B cell (primary cell): Measurements from ENCODE around the gene ELMOD3. TPM values are rescaled to one million over a fixed set of nuclear protein-coding genes. Genes with fewer than 3 reads are reported as not detected.

Experiments
- ATAC-seq: fragments of 200-7000 bp; cut with Tn5 transposase; one replicate; pipeline ENCODE4 v1.10.0; 2021; ENCODE audit warnings: low read depth, mild to moderate bottlenecking, moderate number of reproducible peaks, moderate library complexity
- CTCF ChIA-PET: fragments of 350-600 bp; sonication (Branson Sonifier 250); formaldehyde crosslinking; loops from one replicate; lab custom pipeline; 2021; ENCODE audit warnings: antibody characterized with exemption, inconsistent platforms; lab: Charles Lee
- POLR2A ChIA-PET: fragments of 350-600 bp; sonication (Branson Sonifier 250); formaldehyde crosslinking; loops from one replicate; lab custom pipeline; 2021; ENCODE audit warnings: antibody characterized with exemption; lab: Charles Lee
- DNase-seq: peaks from one replicate; pipeline ENCODE4 v3.0.0; 2013
- H2AFZ ChIP-seq: 2 replicates; pipeline ENCODE4 v1.6.1; 2012; ENCODE audit warnings: mild to moderate bottlenecking, low read depth, low read length; ENCODE audit not compliant: insufficient read depth, poor library complexity, severe bottlenecking
- H3K27ac ChIP-seq, 2 donors: 1 replicate in 1 of 2; 2 replicates in 1 of 2; pipeline ENCODE4 v1.5.1; 2012 to 2013; ENCODE audit warnings: low read length in 2 of 2, mild to moderate bottlenecking in 2 of 2, moderate library complexity in 1 of 2
- H3K27me3 ChIP-seq, 4 experiments: fragments of 200-600 bp in 1 of 4; sonication (generic) in 1 of 4; replicated peaks in 1 of 4; 1 replicate in 2 of 4; 2 replicates in 2 of 4; pipeline versions ENCODE4 v1.6.1 to v1.7.0; 2013 to 2016; ENCODE audit warnings: low read length in 3 of 4, mild to moderate bottlenecking in 2 of 4, mixed read lengths in 1 of 4, moderate library complexity in 1 of 4; ENCODE audit not compliant: insufficient read depth in 4 of 4, control insufficient read depth in 3 of 4; ENCODE audit errors: control extremely low read depth in 1 of 4
- H3K36me3 ChIP-seq, 2 experiments: replicated peaks in 1 of 2; 1 replicate in 1 of 2; 2 replicates in 1 of 2; pipeline versions ENCODE4 v1.6.1 to v1.7.1; 2013; ENCODE audit warnings: low read length in 1 of 2; ENCODE audit not compliant: insufficient read depth in 2 of 2, control insufficient read depth in 1 of 2; ENCODE audit errors: control extremely low read depth in 1 of 2, extremely low read depth in 1 of 2
- H3K4me1 ChIP-seq, 2 donors: fragments of 200-600 bp in 1 of 2; sonication (generic) in 1 of 2; 1 replicate in 1 of 2; 2 replicates in 1 of 2; pipeline versions ENCODE4 v1.5.1 to v1.6.1; 2013 to 2017; ENCODE audit warnings: low read length in 2 of 2; ENCODE audit not compliant: control insufficient read depth in 2 of 2, insufficient read depth in 2 of 2
- H3K4me2 ChIP-seq: replicated peaks from 2 replicates; pipeline ENCODE3; 2012; ENCODE audit warnings: mild to moderate bottlenecking, low read depth, low read length; ENCODE audit not compliant: poor library complexity, severe bottlenecking
- H3K4me3 ChIP-seq, 5 experiments: fragments of 200-600 bp in 1 of 5; sonication (generic) in 1 of 5; 1 replicate in 3 of 5; 2 replicates in 2 of 5; pipeline versions ENCODE4 v1.5.1 to v1.7.0; 2011 to 2016; ENCODE audit warnings: low read length in 4 of 5, mild to moderate bottlenecking in 4 of 5, low read depth in 2 of 5, control low read depth in 1 of 5, moderate library complexity in 1 of 5; ENCODE audit not compliant: insufficient read depth in 1 of 5; ENCODE audit errors: control extremely low read depth in 1 of 5, extremely low read depth in 1 of 5
- H3K79me2 ChIP-seq: fragments of 200-600 bp; sonication (generic); one replicate; pipeline ENCODE4 v1.6.0; 2016; ENCODE audit warnings: low read length; ENCODE audit not compliant: control insufficient read depth, insufficient read depth
- H3K9ac ChIP-seq: fragments of 200-600 bp; sonication (generic); 2 replicates; pipeline ENCODE4 v1.6.1; 2017; ENCODE audit warnings: mild to moderate bottlenecking, low read length, moderate library complexity
- H3K9me3 ChIP-seq, 3 donors: one replicate each; pipeline versions ENCODE4 v1.6.1 to v1.7.1; 2013; ENCODE audit warnings: low read length in 2 of 3; ENCODE audit not compliant: control insufficient read depth in 2 of 3, insufficient read depth in 1 of 3; ENCODE audit errors: control extremely low read depth in 1 of 3
- H4K20me1 ChIP-seq: 2 replicates; pipeline ENCODE4 v1.6.0; 2012; ENCODE audit warnings: mild to moderate bottlenecking, low read length; ENCODE audit not compliant: insufficient read depth, control insufficient read depth, poor library complexity, severe bottlenecking
- H3K27ac Mint-ChIP-seq: one replicate; pipeline ENCODE4 v1.8.0; 2021; ENCODE audit warnings: mixed read lengths
- H3K27me3 Mint-ChIP-seq: one replicate; pipeline ENCODE4 v1.8.0; 2021; ENCODE audit warnings: mixed read lengths
- H3K4me1 Mint-ChIP-seq: one replicate; pipeline ENCODE4 v1.8.0; 2021; ENCODE audit warnings: mixed read lengths
- H3K4me3 Mint-ChIP-seq: one replicate; pipeline ENCODE4 v1.8.0; 2021; ENCODE audit warnings: mixed read lengths
- H3K9me3 Mint-ChIP-seq: one replicate; pipeline ENCODE4 v1.8.0; 2022; ENCODE audit warnings: mixed read lengths; ENCODE audit not compliant: insufficient read depth
- CTCF ChIP-seq: fragments of 200-600 bp; IDR thresholded peaks from one replicate; pipeline ENCODE4 v1.8.0; 2022; ENCODE audit warnings: antibody characterized with exemption, mild to moderate bottlenecking
- EZH2 ChIP-seq: IDR thresholded peaks from 2 replicates; pipeline ENCODE4 v1.6.1; 2012; ENCODE audit warnings: borderline replicate concordance, low read depth, mild to moderate bottlenecking, moderate library complexity, low read length; ENCODE audit not compliant: insufficient read depth, poor library complexity, severe bottlenecking
- WGBS: methylation state at CpG from one replicate; pipeline ENCODE4 v1.1.5; 2013; ENCODE audit warnings: missing lambda C conversion rate; ENCODE audit not compliant: insufficient coverage; 5-methylcytosine and 5-hydroxymethylcytosine counted together
- intact Hi-C: fragments of 100-400 bp; cut with micrococcal nuclease; formaldehyde crosslinking; loops from one replicate; pipeline ENCODE4 v1.10.0; 2022
- polyA plus RNA-seq: library from polyadenylated mRNA; depleted of rRNA; stranded (reverse); fragments of >200 nt; gene quantifications from 2 replicates; pipeline ENCODE4 v1.2.3, GENCODE V29; 2012
- total RNA-seq, 2 donors: library from RNA; stranded (reverse); fragments of 120-200 nt in 1 of 2; gene quantifications; 1 replicate in 1 of 2; 2 replicates in 1 of 2; pipeline versions ENCODE4 v1.2.3 to v1.2.4, GENCODE V29; 2013 to 2022

The ELMOD3 gene
- total and polyA plus RNA-seq, 2 donors (not counting 1 experiment from before 2014, with no cell fraction given) = 34.3 to 57.6 TPM

- peaks cover 0 to 9% of the 10 kb centered on the region in 2 experiments for H3K36me3 ChIP-seq
- Mint-ChIP-seq H3K4me3 (no peak overlapping the region), H3K27me3 (no peaks in the 10 kb centered on the region), H3K27ac (no peak overlapping the region), H3K4me1 (no peaks in the 10 kb centered on the region), H3K9me3 (no peaks in the 10 kb centered on the region)
- no peaks in the 10 kb centered on the region for H3K27me3 ChIP-seq
- no peak overlapping the region for H3K27ac ChIP-seq
- no peaks in the 10 kb centered on the region for H3K4me1 ChIP-seq
- H2AFZ ChIP-seq = no peak overlapping the region
- DNase-seq (no peak), ATAC-seq (no peak)
- H3K4me3 ChIP-seq = no peak overlapping the region
- ChIA-PET POLR2A (no interaction called here), CTCF (interaction anchor here (0.8 kb wide), 1 partner anchor 183 kb away, joined by 3 read pairs; no protein-coding TSS in a partner anchor)
- no peaks in the 10 kb centered on the region for H3K9me3 ChIP-seq
- H3K79me2 ChIP-seq = no peaks in the 10 kb centered on the region
- H3K4me2 ChIP-seq = no peak overlapping the region
- H3K9ac ChIP-seq = no peak overlapping the region
- intact Hi-C loops = no loop called here
- no peaks in the 10 kb centered on the region for H4K20me1 ChIP-seq
- TF ChIP-seq EZH2 (no peak), CTCF (no peak)
- WGBS = 93% methylated on average over 4 of the region's 5 CpGs
Measured at GRCh38 chr2:85369500-85369899, 14.9 kb downstream of the ELMOD3 start.

DNA sequence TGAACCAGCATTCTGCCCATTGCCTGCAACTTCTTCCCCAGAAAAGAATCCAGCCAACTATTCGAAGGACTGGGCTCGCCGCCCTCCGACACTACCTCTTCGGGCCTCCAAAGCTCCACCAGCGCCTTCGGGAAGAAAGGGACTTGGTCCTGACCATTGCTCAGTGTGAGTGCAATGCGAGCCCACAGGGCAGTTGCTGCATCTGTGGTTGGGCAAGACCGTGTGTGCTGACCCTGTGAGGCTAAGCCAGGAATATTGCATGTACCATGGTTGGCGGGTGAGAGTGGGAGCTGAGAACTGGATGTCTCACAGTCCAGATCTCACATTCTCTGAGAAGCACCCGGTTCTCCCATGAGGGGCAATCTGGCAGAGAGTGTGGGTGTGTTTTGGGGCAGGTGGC is 16.5 kb downstream of the ELMOD3 start:
- WGBS = 94% methylated on average over 10 of the region's 11 CpGs
- H3K27ac Mint-ChIP-seq = no peak overlapping the region
- H2AFZ ChIP-seq = no peak overlapping the region
- no peak for ATAC-seq
- no peaks in the 10 kb centered on the region for H3K9me3 Mint-ChIP-seq
- H3K27me3 ChIP-seq = no peaks in the 10 kb centered on the region
- no peaks in the 10 kb centered on the region for H3K27me3 Mint-ChIP-seq
- H4K20me1 ChIP-seq = no peaks in the 10 kb centered on the region
- no peak overlapping the region for H3K4me2 ChIP-seq
- no peak overlapping the region for H3K4me3 Mint-ChIP-seq
- intact Hi-C loops = no loop called here
- ChIA-PET CTCF (interaction anchor here (0.6 to 1.3 kb wide), 4 partner anchors 15 to 181 kb away, joined by 3 read pairs; no protein-coding TSS in a partner anchor), POLR2A (no interaction called here)
- no peaks in the 10 kb centered on the region for H3K9me3 ChIP-seq
- no peak for TF ChIP-seq CTCF
- TF ChIP-seq EZH2 = no peak
- no peaks in the 10 kb centered on the region for H3K4me1 Mint-ChIP-seq
- H3K4me3 ChIP-seq = no peak overlapping the region
- H3K9ac ChIP-seq = no peak overlapping the region
- H3K79me2 ChIP-seq = no peaks in the 10 kb centered on the region
- no peaks in the 10 kb centered on the region for H3K4me1 ChIP-seq
- no peak overlapping the region for H3K27ac ChIP-seq
- peaks cover 0 to 12% of the 10 kb centered on the region in 2 experiments for H3K36me3 ChIP-seq
- DNase-seq = no peak
